ENCODE measurements around the gene ELAVL4. TPM values are rescaled to one million over a fixed set of nuclear protein-coding genes. Genes with fewer than 3 reads are reported as not detected.

Gene ELAVL4
- total RNA-seq, 1 experiment from 2014 or later = 0.50 TPM

DNA sequence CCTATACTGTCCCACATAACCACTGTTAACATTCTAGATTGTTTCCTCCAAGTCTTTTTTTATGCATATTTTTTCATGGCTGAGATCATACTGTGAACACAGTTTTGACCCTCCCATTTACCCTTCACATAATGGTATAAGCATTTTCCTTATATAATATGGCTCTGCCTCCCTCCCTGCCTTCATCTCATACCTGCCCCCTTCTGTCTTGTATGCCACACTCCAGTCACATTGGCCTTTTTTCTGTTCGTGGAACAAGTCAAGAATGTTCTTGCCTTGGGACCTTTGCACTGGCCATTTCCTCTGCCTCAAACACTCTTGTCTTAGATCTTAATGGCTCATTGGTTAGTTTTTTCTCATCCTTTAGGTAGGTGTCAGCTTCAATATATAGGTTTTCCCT lies 24.3 kb upstream of the ELAVL4 start:
- Mint-ChIP-seq H3K9me3 (no peaks in the 10 kb centered on the region), H3K27me3 (ENCODE audit: low read depth) (peaks cover 4% of the 10 kb centered on the region; the same call in 1 of the 2 replicates), H3K36me3 (no peaks in the 10 kb centered on the region), H3K4me3 (no peak overlapping the region), H3K4me1 (peaks cover 15% of the 10 kb centered on the region), H3K27ac (no peak overlapping the region)
- ChIA-PET CTCF (interaction anchor here (1.0 to 1.8 kb wide), 2 partner anchors 36 to 90 kb away, joined by 3 to 7 read pairs; no protein-coding TSS in a partner anchor), POLR2A (no interaction called here)
- TF ChIP-seq NR2C2 (CRISPR knock-in tag; IDR thresholded peaks at IDR 0.05) (no peak), ZNF121 (CRISPR knock-in tag; IDR thresholded peaks at IDR 0.05) (no peak), FOXP1 (CRISPR knock-in tag; IDR thresholded peaks at IDR 0.05; ENCODE audit: borderline replicate concordance) (no peak), SMAD4 (CRISPR knock-in tag; IDR thresholded peaks at IDR 0.05) (no peak), ATF1 (CRISPR knock-in tag; IDR thresholded peaks at IDR 0.05) (no peak), ZNF263 (CRISPR knock-in tag; IDR thresholded peaks at IDR 0.05; ENCODE audit: low read depth) (no peak), FOXJ3 (CRISPR knock-in tag; IDR thresholded peaks at IDR 0.05; ENCODE audit: borderline replicate concordance) (no peak), TCF7 (CRISPR knock-in tag; IDR thresholded peaks at IDR 0.05; ENCODE audit: low read depth) (no peak), CREB1 (CRISPR knock-in tag; IDR thresholded peaks at IDR 0.05) (no peak), OVOL2 (CRISPR knock-in tag; IDR thresholded peaks at IDR 0.05; ENCODE audit: borderline replicate concordance) (no peak), PRRX2 (CRISPR knock-in tag; IDR thresholded peaks at IDR 0.05) (no peak), ZNF219 (CRISPR knock-in tag; IDR thresholded peaks at IDR 0.05; ENCODE audit: borderline replicate concordance) (no peak), EMX1 (CRISPR knock-in tag; IDR thresholded peaks at IDR 0.05) (no peak), TP53 (CRISPR knock-in tag; IDR thresholded peaks at IDR 0.05) (no peak), HMGA2 (CRISPR knock-in tag; IDR thresholded peaks at IDR 0.05) (no peak)
- TF ChIP-seq, protein P1, sequence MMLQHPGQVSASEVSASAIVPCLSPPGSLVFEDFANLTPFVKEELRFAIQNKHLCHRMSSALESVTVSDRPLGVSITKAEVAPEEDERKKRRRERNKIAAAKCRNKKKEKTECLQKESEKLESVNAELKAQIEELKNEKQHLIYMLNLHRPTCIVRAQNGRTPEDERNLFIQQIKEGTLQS (CRISPR knock-in tag; conservative IDR thresholded peaks at IDR 0.05) = no peak
- TF ChIP-seq, protein P2, sequence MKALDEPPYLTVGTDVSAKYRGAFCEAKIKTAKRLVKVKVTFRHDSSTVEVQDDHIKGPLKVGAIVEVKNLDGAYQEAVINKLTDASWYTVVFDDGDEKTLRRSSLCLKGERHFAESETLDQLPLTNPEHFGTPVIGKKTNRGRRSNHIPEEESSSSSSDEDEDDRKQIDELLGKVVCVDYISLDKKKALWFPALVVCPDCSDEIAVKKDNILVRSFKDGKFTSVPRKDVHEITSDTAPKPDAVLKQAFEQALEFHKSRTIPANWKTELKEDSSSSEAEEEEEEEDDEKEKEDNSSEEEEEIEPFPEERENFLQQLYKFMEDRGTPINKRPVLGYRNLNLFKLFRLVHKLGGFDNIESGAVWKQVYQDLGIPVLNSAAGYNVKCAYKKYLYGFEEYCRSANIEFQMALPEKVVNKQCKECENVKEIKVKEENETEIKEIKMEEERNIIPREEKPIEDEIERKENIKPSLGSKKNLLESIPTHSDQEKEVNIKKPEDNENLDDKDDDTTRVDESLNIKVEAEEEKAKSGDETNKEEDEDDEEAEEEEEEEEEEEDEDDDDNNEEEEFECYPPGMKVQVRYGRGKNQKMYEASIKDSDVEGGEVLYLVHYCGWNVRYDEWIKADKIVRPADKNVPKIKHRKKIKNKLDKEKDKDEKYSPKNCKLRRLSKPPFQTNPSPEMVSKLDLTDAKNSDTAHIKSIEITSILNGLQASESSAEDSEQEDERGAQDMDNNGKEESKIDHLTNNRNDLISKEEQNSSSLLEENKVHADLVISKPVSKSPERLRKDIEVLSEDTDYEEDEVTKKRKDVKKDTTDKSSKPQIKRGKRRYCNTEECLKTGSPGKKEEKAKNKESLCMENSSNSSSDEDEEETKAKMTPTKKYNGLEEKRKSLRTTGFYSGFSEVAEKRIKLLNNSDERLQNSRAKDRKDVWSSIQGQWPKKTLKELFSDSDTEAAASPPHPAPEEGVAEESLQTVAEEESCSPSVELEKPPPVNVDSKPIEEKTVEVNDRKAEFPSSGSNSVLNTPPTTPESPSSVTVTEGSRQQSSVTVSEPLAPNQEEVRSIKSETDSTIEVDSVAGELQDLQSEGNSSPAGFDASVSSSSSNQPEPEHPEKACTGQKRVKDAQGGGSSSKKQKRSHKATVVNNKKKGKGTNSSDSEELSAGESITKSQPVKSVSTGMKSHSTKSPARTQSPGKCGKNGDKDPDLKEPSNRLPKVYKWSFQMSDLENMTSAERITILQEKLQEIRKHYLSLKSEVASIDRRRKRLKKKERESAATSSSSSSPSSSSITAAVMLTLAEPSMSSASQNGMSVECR (CRISPR knock-in tag; IDR thresholded peaks at IDR 0.05; ENCODE audit: borderline replicate concordance) = no peak
- TF ChIP-seq, protein P3, sequence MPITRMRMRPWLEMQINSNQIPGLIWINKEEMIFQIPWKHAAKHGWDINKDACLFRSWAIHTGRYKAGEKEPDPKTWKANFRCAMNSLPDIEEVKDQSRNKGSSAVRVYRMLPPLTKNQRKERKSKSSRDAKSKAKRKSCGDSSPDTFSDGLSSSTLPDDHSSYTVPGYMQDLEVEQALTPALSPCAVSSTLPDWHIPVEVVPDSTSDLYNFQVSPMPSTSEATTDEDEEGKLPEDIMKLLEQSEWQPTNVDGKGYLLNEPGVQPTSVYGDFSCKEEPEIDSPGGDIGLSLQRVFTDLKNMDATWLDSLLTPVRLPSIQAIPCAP (CRISPR knock-in tag; IDR thresholded peaks at IDR 0.05) = no peak
- TF ChIP-seq, protein P4, sequence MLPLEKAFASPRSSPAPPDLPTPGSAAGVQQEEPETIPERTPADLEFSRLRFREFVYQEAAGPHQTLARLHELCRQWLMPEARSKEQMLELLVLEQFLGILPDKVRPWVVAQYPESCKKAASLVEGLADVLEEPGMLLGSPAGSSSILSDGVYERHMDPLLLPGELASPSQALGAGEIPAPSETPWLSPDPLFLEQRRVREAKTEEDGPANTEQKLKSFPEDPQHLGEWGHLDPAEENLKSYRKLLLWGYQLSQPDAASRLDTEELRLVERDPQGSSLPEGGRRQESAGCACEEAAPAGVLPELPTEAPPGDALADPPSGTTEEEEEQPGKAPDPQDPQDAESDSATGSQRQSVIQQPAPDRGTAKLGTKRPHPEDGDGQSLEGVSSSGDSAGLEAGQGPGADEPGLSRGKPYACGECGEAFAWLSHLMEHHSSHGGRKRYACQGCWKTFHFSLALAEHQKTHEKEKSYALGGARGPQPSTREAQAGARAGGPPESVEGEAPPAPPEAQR (CRISPR knock-in tag; IDR thresholded peaks at IDR 0.05) = no peak
- TF ChIP-seq, protein P5, sequence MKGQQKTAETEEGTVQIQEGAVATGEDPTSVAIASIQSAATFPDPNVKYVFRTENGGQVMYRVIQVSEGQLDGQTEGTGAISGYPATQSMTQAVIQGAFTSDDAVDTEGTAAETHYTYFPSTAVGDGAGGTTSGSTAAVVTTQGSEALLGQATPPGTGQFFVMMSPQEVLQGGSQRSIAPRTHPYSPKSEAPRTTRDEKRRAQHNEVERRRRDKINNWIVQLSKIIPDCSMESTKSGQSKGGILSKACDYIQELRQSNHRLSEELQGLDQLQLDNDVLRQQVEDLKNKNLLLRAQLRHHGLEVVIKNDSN (CRISPR knock-in tag; IDR thresholded peaks at IDR 0.05) = no peak
- ATAC-seq (peak; percentile 55; the same call in 1 of the 2 replicates), DNase-seq (ENCODE audit: low spot score) (no peak)

DNA sequence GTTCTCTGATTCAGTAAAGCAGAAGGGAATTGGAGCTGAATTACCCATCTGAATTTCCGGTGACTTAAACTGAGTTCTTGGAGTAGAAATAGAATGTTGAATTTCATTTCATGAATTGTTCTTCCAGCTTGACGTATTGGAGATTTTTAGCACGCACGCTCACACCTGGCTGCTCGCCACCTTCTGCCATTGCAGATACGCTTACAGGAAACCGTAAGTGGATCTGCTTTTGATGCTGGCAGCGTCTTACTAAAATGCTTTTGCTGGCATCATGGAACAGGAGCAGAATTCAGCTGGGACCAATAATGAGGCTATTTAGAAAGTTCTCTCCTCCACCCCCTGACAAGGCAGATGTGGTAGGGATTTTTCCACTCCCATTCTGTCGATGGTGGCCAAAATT lies 17.7 kb upstream of the ELAVL4 start:
- Mint-ChIP-seq H3K9me3 (no peaks in the 10 kb centered on the region), H3K36me3 (no peaks in the 10 kb centered on the region), H3K4me1 (no peaks in the 10 kb centered on the region), H3K27me3 (ENCODE audit: low read depth) (peaks cover 3% of the 10 kb centered on the region; the same call in 1 of the 2 replicates), H3K27ac (no peak overlapping the region), H3K4me3 (no peak overlapping the region)
- TF ChIP-seq ETV6 (CRISPR knock-in tag; IDR thresholded peaks at IDR 0.05) (no peak), ZNF396 (CRISPR knock-in tag; IDR thresholded peaks at IDR 0.05; ENCODE audit: borderline replicate concordance) (no peak), MXD4 (CRISPR knock-in tag; IDR thresholded peaks at IDR 0.05; ENCODE audit: borderline replicate concordance) (no peak), ZNF121 (CRISPR knock-in tag; IDR thresholded peaks at IDR 0.05) (no peak), JAZF1 (CRISPR knock-in tag; IDR thresholded peaks at IDR 0.05) (no peak), ATF1 (CRISPR knock-in tag; IDR thresholded peaks at IDR 0.05) (no peak), CREM (CRISPR knock-in tag; IDR thresholded peaks at IDR 0.05) (no peak)
- TF ChIP-seq, protein P6, sequence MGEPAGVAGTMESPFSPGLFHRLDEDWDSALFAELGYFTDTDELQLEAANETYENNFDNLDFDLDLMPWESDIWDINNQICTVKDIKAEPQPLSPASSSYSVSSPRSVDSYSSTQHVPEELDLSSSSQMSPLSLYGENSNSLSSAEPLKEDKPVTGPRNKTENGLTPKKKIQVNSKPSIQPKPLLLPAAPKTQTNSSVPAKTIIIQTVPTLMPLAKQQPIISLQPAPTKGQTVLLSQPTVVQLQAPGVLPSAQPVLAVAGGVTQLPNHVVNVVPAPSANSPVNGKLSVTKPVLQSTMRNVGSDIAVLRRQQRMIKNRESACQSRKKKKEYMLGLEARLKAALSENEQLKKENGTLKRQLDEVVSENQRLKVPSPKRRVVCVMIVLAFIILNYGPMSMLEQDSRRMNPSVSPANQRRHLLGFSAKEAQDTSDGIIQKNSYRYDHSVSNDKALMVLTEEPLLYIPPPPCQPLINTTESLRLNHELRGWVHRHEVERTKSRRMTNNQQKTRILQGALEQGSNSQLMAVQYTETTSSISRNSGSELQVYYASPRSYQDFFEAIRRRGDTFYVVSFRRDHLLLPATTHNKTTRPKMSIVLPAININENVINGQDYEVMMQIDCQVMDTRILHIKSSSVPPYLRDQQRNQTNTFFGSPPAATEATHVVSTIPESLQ (CRISPR knock-in tag; IDR thresholded peaks at IDR 0.05) = no peak
- no peak for ATAC-seq
- ChIA-PET POLR2A (no interaction called here), CTCF (interaction anchor here (1.0 to 1.1 kb wide), 2 partner anchors 10 to 67 kb away, joined by 3 to 5 read pairs; partner anchors contain the start of gene AGBL4)
- DNase-seq (ENCODE audit: low spot score) = no peak
